Prostate gland (tissue), 2 donors: ENCODE data around the gene TMEM181. TPM values are rescaled to one million over a fixed set of nuclear protein-coding genes. Genes with fewer than 3 reads are reported as not detected.

Experiments
- DNase-seq: peaks from one replicate; pipeline ENCODE4 v3.0.0-alpha.2; 2019; ENCODE audit warnings: low spot score
- H3K27ac ChIP-seq, 2 donors: fragments of 200-600 bp; sonication (generic); 2 replicates each; pipeline ENCODE4 v1.5.1; 2017 to 2019
- H3K27me3 ChIP-seq: fragments of 200-600 bp; sonication (generic); replicated peaks from 2 replicates; pipeline ENCODE4 v1.5.1; 2019; ENCODE audit not compliant: insufficient read depth
- H3K36me3 ChIP-seq, 2 donors: fragments of 200-600 bp; sonication (generic); 1 replicate in 1 of 2; 2 replicates in 1 of 2; pipeline versions ENCODE4 v1.5.1 to v1.8.1; 2017 to 2019
- H3K4me1 ChIP-seq: fragments of 200-600 bp; sonication (generic); replicated peaks from 2 replicates; pipeline ENCODE4 v1.5.1; 2019
- H3K4me3 ChIP-seq, 2 donors: fragments of 200-600 bp; sonication (generic); 2 replicates each; pipeline ENCODE4 v1.5.1; 2017 to 2019
- H3K9me3 ChIP-seq: fragments of 200-600 bp; sonication (generic); 2 replicates; pipeline ENCODE4 v1.5.1; 2017
- POLR2A ChIP-seq: fragments of 450-650 bp; IDR thresholded peaks from one replicate; pipeline ENCODE4 v1.6.1; 2016; ENCODE audit warnings: antibody characterized with exemption, mild to moderate bottlenecking
- POLR2AphosphoS5 ChIP-seq: sonication (generic); formaldehyde crosslinking; IDR thresholded peaks from one replicate; pipeline ENCODE4 v1.6.1; 2017; ENCODE audit warnings: antibody characterized with exemption
- WGBS: methylation state at CpG from one replicate; pipeline ENCODE4 v1.1.5; 2018; 5-methylcytosine and 5-hydroxymethylcytosine counted together
- intact Hi-C: fragments of 100-400 bp; cut with DNase I; formaldehyde crosslinking; loops from one replicate; pipeline ENCODE4 v1.14.2; 2022
- total RNA-seq, 2 donors: library from RNA; depleted of rRNA; stranded (reverse); fragments of >200 nt; gene quantifications; one replicate each; pipeline ENCODE4 v1.1.0, GENCODE V29; 2016
- TF ChIP-seq, protein P1 (sequence below), 4 experiments: fragments of 200-600 bp in 2 of 4; fragments of 450-650 bp in 2 of 4; sonication (generic) in 2 of 4; IDR thresholded peaks; 1 replicate in 3 of 4; 2 replicates in 1 of 4; pipeline ENCODE4 v1.5.1; 2016 to 2019; ENCODE audit warnings: antibody characterized with exemption in 4 of 4, mild to moderate bottlenecking in 2 of 4, moderate library complexity in 2 of 4

TMEM181 gene
- total RNA-seq, 2 donors from 2014 or later, result 26.0 to 67.9 TPM

DNA sequence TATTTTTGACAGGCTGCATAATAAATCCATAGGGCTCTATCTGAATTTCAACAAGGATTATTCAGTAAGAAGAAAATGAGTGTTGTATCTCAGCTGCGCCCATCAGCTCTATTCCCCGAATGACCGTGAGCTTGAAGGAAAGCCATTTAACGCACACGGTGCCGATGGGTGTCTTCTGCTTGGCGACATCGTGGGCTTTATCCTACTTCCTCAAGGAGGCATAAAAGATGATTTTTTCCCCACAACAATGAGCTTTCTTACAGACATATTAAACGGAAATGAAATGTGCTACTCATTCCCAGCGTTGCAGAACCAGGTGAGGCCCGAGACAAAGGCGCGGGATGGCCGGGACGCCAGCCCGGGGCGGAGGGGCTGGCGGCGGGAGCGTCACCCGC lies 83.9 kb downstream of the TMEM181 start:
- H3K27me3 ChIP-seq, result no peaks in the 10 kb centered on the region
- peak overlapping the region; percentile 95 for H3K27ac ChIP-seq
- DNase-seq, result no peak
- 0% methylated on average over 21 of the region's 21 CpGs for WGBS
- intact Hi-C loops, result no loop called here
- no peaks in the 10 kb centered on the region for H3K4me1 ChIP-seq
- no peaks in the 10 kb centered on the region for H3K9me3 ChIP-seq
- TF ChIP-seq, protein P1, sequence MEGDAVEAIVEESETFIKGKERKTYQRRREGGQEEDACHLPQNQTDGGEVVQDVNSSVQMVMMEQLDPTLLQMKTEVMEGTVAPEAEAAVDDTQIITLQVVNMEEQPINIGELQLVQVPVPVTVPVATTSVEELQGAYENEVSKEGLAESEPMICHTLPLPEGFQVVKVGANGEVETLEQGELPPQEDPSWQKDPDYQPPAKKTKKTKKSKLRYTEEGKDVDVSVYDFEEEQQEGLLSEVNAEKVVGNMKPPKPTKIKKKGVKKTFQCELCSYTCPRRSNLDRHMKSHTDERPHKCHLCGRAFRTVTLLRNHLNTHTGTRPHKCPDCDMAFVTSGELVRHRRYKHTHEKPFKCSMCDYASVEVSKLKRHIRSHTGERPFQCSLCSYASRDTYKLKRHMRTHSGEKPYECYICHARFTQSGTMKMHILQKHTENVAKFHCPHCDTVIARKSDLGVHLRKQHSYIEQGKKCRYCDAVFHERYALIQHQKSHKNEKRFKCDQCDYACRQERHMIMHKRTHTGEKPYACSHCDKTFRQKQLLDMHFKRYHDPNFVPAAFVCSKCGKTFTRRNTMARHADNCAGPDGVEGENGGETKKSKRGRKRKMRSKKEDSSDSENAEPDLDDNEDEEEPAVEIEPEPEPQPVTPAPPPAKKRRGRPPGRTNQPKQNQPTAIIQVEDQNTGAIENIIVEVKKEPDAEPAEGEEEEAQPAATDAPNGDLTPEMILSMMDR (IDR thresholded peaks at IDR 0.05), result no peak
- no peak for TF ChIP-seq POLR2A
- no peak for TF ChIP-seq POLR2AphosphoS5
- no peaks in the 10 kb centered on the region for H3K36me3 ChIP-seq
- H3K4me3 ChIP-seq, result peak overlapping the region; percentile 76 to 89

DNA sequence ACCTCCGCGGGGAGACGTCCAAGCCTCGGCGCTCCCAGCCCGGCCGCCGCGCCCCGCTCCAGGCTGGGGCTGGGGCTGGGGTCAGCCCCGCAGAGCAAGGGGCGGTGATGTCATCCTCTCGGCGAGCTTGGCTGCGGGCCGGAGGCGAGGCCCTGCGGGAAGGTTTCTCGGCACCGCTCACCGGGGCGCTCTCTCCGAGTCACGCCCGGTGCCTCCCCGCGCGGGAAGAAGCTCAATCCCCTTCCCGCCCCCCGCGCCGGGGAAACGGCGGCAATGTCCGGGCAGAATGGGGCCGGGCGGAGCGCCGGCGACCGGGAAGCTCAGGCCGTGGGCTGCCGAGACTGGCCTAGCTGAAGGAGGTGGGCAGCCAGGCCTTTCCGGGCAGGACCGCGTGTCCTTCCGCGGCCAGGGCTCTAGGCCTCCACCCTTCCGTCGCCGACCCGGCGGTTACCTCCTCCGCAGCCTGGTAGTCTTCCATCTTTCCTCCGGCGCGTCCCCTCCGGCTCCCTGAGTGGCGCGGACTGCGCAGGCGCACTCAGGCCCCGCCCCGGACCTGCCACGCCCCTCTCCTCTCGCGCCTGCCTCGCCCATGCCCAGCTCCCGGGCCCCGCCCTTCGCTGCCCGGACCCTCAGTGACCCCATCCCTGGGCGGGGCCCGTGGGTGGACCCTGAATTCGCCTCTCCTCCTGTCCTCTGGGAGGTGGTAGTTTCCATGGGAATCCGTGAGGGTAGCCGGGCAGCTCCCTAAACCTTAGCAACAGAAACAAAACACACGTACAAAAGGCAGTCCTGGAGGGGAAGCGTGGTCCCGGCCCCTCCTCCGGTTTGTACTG lies 84.6 kb downstream of the TMEM181 start, which contains the start of gene DYNLT1:
TSS of gene DYNLT1 (minus strand) at position 513 of the 833 bp plus-strand sequence. CDS start at position 478, 35 bp downstream.
- TF ChIP-seq POLR2A, result peak; percentile 98
- TF ChIP-seq, protein P1 (IDR thresholded peaks at IDR 0.05), result peak in 1 of 4 experiments; percentile 10
- TF ChIP-seq POLR2AphosphoS5, result peak; percentile 96
- H3K9me3 ChIP-seq, result no peaks in the 10 kb centered on the region
- intact Hi-C loops, result no loop called here
- H3K4me3 ChIP-seq, result peak within 1 kb of the TSS; percentile 76 to 89
- H3K4me1 ChIP-seq, result no peaks in the 10 kb centered on the region
- no peaks in the 10 kb centered on the region for H3K36me3 ChIP-seq
- no peaks in the 10 kb centered on the region for H3K27me3 ChIP-seq
- under 1% methylated on average over 81 of the region's 81 CpGs for WGBS
- H3K27ac ChIP-seq, result peak within 1 kb of the TSS; percentile 95
- peak; percentile 90 for DNase-seq

DNA sequence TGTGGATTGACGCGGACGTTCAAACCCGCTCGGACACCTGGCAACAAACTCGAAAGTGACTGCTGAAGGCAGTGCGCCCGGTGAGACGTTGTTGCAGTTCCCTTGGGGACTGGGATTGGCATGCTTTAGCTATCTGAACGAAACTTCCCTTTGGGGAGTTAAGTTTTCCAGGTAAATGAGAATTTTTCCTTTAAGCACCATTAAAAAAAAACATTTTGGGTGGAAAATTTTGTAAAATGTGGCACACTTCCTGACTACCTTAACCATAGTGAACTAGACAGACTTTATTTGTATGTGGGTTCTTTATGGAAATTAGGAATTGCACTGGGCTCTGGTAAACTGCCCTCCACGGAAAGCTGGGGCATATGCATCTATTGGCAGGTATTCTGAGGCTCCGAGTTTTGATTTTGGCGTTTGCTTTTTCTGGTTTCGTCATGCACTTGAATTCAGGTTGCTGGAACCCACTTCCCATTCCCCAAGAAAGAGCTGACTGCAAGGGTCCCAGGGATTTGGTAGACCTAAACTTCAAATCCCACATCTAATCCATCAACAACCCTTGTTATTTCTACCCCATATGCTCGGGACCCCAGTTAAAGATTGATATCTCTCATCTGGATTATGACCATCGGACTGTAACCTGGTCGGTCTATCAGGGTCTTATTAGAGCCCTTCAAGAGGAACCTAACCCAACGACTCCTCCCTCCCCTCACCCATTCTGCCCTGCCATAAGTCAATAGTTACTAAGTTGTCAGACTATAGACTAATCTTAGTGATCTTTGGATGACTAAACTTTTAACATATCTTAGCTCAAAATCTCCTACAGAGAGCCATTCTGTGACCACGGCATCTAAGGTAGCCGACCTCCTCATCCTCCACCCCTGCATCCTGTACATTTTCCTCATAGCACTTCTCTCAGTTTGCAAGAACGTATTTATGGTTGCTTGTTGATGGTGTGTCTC lies 85.5 kb downstream of the TMEM181 start:
- TF ChIP-seq, protein P1 (IDR thresholded peaks at IDR 0.05), result no peak
- TF ChIP-seq POLR2AphosphoS5 (no peak), POLR2A (no peak)
- Histone ChIP-seq H3K4me1 (no peaks in the 10 kb centered on the region), H3K27ac (peak overlapping the region; percentile 95), H3K4me3 (peak overlapping the region; percentile 76 to 89), H3K27me3 (no peaks in the 10 kb centered on the region), H3K36me3 (no peaks in the 10 kb centered on the region), H3K9me3 (no peaks in the 10 kb centered on the region)
- intact Hi-C loops, result no loop called here
- no peak for DNase-seq
- 33% methylated on average over 21 of the region's 21 CpGs for WGBS

DNA sequence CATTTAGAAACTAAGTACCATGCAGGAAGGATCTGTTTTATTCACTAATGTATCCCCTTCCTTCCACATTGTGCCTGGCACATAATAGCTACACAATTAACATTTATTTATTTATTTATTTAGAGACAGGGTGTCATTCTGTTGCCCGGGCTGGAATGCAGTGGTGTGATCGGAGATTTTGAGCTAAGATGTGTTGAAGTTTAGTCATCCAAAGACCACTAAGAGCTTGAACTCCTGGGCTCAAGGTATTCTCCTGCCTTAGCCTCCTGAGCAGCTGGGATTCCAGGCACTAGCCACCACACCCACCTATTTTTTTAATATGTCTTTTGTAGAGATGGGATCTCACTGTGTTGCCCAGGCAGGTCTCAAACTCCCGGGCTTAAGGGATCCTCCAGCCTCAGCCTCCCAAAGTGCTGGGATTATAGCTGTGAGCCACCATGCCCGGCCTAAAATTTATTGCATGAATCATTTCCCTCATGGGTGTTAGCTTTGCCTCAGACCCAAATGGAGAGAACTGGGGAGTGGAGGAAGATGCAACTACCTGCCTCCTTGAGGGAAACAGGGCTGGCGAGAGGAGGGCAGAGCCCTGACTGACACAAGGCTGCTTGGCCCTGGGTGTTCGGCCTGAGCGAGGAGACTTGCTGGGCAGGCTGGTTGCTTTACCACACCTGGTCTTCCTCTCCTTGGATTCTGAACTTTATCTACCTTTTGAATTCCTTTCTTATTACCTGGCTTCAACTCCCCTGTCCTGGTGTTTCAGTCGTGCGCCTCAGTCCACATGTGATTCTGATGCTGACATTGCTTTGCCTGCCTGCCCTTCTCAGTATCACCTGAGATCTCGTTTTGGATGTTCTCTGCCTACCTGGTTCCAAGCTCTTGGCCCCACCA lies 86.4 kb downstream of the TMEM181 start:
- no peak overlapping the region for H3K27ac ChIP-seq
- DNase-seq, result no peak
- WGBS, result 76% methylated on average over 10 of the region's 10 CpGs
- H3K4me1 ChIP-seq, result no peaks in the 10 kb centered on the region
- no peak for TF ChIP-seq POLR2A
- TF ChIP-seq POLR2AphosphoS5, result no peak
- TF ChIP-seq, protein P1 (IDR thresholded peaks at IDR 0.05), result no peak
- H3K9me3 ChIP-seq, result no peaks in the 10 kb centered on the region
- intact Hi-C loops, result no loop called here
- H3K27me3 ChIP-seq, result no peaks in the 10 kb centered on the region
- H3K36me3 ChIP-seq, result no peaks in the 10 kb centered on the region
- no peak overlapping the region for H3K4me3 ChIP-seq
